Small intestine (tissue), 7 donors: ENCODE results near the gene CPZ. TPM values are rescaled to one million over a fixed set of nuclear protein-coding genes. Genes with fewer than 3 reads are reported as not detected.

ENCODE experiments used
- DNase-seq, 2 donors: peaks; one replicate each; pipeline versions ENCODE4 v3.0.0 to v3.0.0-alpha.2; 2013
- FAIRE-seq: peaks from 2 replicates; lab custom pipeline; 2012; peaks lifted over from hg19 to GRCh38; lab: Jason Lieb, UNC
- H3K27ac ChIP-seq, 3 donors: one replicate each; pipeline ENCODE4 v1.5.1; 2013; ENCODE audit warnings: low read length in 2 of 3, mild to moderate bottlenecking in 2 of 3, control low read depth in 1 of 3, inconsistent platforms in 1 of 3, low read depth in 1 of 3, moderate library complexity in 1 of 3
- H3K27me3 ChIP-seq, 3 donors: one replicate each; pipeline ENCODE4 v1.6.1; 2013; ENCODE audit warnings: low read length in 3 of 3, inconsistent platforms in 1 of 3; ENCODE audit not compliant: control insufficient read depth in 3 of 3, insufficient read depth in 3 of 3
- H3K36me3 ChIP-seq, 3 donors: one replicate each; pipeline ENCODE4 v1.6.1; 2013; ENCODE audit warnings: low read length in 3 of 3, inconsistent platforms in 1 of 3, low read depth in 1 of 3, mild to moderate bottlenecking in 1 of 3, moderate library complexity in 1 of 3; ENCODE audit not compliant: control insufficient read depth in 3 of 3, insufficient read depth in 2 of 3
- H3K4me1 ChIP-seq, 3 donors: one replicate each; pipeline ENCODE4 v1.6.1; 2013; ENCODE audit warnings: low read length in 2 of 3, inconsistent platforms in 1 of 3, low read depth in 1 of 3, mild to moderate bottlenecking in 1 of 3, moderate library complexity in 1 of 3; ENCODE audit not compliant: control insufficient read depth in 3 of 3, insufficient read depth in 2 of 3
- H3K4me3 ChIP-seq, 3 donors: one replicate each; pipeline ENCODE4 v1.5.1; 2013; ENCODE audit warnings: low read length in 3 of 3, control low read depth in 1 of 3, inconsistent platforms in 1 of 3, low read depth in 1 of 3, mild to moderate bottlenecking in 1 of 3, moderate library complexity in 1 of 3
- H3K9me3 ChIP-seq, 2 donors: one replicate each; pipeline ENCODE4 v1.6.1; 2013; ENCODE audit warnings: low read depth in 1 of 2, low read length in 1 of 2; ENCODE audit not compliant: control insufficient read depth in 2 of 2, insufficient read depth in 1 of 2
- WGBS, 3 donors: extraction: QIAGEN DNeasy Blood & Tissue Kit; methylation state at CpG; one replicate each; pipeline ENCODE4 v1.1.7; 2013; 5-methylcytosine and 5-hydroxymethylcytosine counted together
- polyA plus RNA-seq, 4 donors: library from polyadenylated mRNA; stranded (reverse) in 3 of 4; unstranded in 1 of 4; fragments of 200-250 nt in 3 of 4; fragments of 120-200 nt in 1 of 4; gene quantifications; one replicate each; pipeline versions ENCODE4 v1.2.1 to v1.2.3, GENCODE V29; 2013
- donor health status: healthy with polysubstance abuse.
- donor health status: control.
- donor health status: control.
- donor health status: Bipolar disorder and iron deficiency.
- donor health status: healthy.

CPZ gene
- polyA plus RNA-seq, 4 donors, result 0.27 to 3.8 (median 1.7) TPM; not detected in 1

DNA sequence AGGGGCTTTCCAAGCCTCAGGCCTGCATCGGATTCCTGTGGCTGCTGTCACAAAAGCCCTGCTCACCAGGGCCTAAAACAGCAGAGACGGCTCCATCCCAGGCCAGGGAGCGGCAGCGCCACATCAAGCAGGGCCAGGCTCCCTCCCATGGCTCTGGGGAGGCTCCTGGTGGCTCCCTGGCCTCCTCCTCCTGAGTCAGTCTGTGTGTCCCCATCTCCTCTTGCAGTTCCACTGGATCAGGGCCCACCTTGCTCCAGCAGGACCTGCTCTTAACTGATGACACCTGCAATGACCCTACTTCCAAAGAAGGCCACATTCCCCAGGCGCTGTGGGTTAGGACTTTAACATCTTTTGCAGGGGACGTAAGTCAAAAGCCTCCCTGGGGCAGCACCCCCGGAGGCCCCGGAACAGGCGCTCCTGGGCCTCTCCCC is 51.9 kb downstream of the CPZ start:
- Histone ChIP-seq H3K36me3 (no peaks in the 10 kb centered on the region), H3K4me1 (no peaks in the 10 kb centered on the region), H3K9me3 (no peaks in the 10 kb centered on the region), H3K4me3 (no peak overlapping the region), H3K27ac (no peak overlapping the region), H3K27me3 (peaks cover 0 to 5% (median 0%) of the 10 kb centered on the region in 3 donors)
- no peak for DNase-seq
- 75 to 82% (median 80%) methylated on average over 8 to 9 of the region's 9 CpGs for WGBS, 3 donors
- no peak for FAIRE-seq

DNA sequence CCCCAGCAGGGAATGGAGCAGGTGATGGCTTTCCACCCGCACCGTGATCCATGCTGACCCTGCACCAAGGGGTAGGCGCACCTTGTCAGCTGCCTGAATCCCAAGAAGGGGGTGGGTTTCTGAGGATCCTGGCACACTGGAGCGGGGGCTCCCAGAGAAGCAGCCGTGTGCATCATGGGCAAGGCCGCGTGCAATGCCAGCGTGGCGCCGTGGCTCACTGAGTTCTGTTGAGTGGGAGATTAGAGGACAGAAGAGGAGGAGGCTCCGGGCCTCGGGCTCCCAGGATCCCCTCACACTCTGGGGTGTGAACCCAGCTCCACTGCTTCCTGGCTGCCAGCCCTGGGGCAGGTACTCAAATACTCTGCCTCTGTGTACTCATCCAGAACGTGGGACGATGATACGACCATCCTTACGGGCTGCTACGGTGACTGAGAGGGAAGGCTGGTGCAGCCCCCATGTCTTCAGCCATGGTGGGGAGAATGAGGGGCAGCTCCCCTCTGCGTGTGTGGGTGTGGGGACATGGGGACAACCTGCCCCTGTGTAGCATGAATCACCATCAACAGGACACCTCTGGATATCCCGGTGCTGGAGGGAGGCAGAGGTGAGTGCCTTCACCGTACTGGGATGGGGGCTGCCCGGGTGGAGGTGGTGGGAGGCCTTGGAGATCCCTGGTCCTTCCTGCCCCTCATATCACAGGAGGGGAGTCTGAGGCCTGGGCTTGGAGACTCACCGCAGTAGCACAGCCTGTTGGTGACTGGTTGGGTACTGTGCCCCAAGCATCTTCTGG is 52.6 kb downstream of the CPZ start:
- FAIRE-seq, result no peak
- Histone ChIP-seq H3K9me3 (no peaks in the 10 kb centered on the region), H3K27me3 (peaks cover 0 to 8% (median 0%) of the 10 kb centered on the region in 3 donors), H3K4me1 (no peaks in the 10 kb centered on the region), H3K4me3 (no peak overlapping the region), H3K27ac (no peak overlapping the region), H3K36me3 (no peaks in the 10 kb centered on the region)
- DNase-seq, result no peak
- 87 to 88% (median 88%) methylated on average over 22 of the region's 22 CpGs for WGBS, 3 donors

DNA sequence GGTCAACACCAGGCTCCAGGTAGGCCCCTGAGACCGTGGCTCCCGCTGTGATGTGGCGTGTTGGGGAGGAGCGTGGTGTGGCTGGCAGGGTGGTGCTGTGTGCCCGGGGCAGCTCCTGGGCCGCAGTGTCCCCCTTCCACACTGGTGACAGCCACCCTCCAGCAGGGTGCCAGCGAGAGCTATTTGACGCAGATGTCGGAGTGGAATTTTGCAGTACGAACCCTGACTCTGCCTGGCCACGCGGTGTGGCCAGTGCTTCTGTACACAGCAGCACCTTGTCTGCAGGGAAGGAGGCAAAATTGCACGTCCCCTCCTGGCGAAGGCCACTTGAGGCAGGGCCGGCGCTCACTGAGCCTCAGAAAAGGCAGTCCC is 53.2 kb downstream of the CPZ start:
- Histone ChIP-seq H3K9me3 (no peaks in the 10 kb centered on the region), H3K27ac (no peak overlapping the region), H3K36me3 (no peaks in the 10 kb centered on the region), H3K4me1 (no peaks in the 10 kb centered on the region), H3K4me3 (no peak overlapping the region), H3K27me3 (peaks cover 0 to 11% (median 0%) of the 10 kb centered on the region in 3 donors)
- DNase-seq (no peak), FAIRE-seq (no peak)
- WGBS, 3 donors, result 81 to 88% (median 82%) methylated on average over 15 to 16 of the region's 16 CpGs

DNA sequence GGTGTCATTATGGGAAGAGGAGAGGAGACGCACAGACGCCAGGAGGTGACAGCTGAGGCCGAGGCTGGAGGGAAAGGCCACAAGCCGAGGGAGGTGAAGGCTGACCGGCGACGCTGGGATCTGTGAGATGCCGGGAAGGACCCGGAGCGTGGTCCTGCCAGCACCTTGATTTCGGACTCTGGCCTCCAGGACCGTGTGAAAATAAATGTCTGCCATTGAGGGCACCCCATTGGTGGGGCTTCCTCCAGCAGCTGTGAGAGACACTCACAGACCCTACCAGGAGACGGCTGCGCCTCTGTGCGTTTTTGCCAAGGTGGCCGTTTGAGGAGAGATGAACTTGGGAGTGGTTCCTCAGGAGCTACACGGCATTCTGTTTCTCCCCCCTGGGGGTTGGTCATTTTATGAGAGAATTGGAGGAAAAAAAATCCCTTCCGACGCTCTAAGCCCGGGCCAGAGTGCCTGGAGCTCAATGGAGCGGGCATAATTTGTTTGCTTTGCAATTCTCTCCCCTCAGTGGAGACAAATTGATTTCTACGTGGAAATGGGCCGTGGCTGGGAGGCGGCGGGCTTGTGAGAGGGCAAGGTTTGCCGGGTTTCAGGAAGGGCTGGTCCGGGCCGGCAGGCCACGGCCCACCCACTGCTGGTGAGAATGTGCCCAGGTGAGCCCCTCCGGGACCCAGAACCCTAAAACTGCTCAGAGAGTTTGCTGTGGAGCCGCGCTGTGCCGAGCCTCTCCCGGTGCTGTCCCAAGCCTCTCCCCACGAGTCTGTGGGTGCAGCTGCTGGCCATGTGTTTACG is 53.9 kb downstream of the CPZ start:
- Histone ChIP-seq H3K27me3 (peaks cover 0 to 11% (median 0%) of the 10 kb centered on the region in 3 donors), H3K9me3 (no peaks in the 10 kb centered on the region), H3K36me3 (no peaks in the 10 kb centered on the region), H3K4me3 (no peak overlapping the region), H3K27ac (no peak overlapping the region), H3K4me1 (no peaks in the 10 kb centered on the region)
- no peak for DNase-seq
- FAIRE-seq, result no peak
- 62 to 76% (median 62%) methylated on average over 36 of the region's 36 CpGs for WGBS, 3 donors

DNA sequence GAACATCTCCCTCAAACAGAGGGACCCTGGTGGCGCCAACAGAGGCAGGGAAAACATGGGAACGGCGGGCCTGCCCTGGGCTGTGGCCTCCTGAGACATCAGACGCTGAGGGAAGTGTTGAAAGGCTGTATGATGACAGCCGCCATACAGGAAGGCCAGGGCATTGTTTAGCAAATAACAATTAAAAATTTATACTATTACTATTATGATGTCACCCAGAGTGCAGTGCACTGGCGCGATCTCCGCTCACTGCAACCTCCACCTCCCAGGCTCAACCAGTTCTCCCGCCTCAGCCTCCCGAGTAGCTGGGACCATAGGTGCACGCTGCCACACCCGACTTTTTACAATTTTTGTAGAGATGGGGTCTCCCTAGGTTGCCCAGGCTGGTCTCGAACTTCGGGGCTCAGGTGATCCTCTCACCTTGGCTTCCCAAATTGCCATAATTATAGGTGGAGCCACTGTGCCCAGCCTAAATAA is 54.6 kb downstream of the CPZ start:
- Histone ChIP-seq H3K9me3 (no peaks in the 10 kb centered on the region), H3K4me3 (no peak overlapping the region), H3K27ac (no peak overlapping the region), H3K4me1 (no peaks in the 10 kb centered on the region), H3K36me3 (no peaks in the 10 kb centered on the region), H3K27me3 (peaks cover 0 to 12% (median 0%) of the 10 kb centered on the region in 3 donors)
- WGBS, 3 donors, result 73 to 82% (median 74%) methylated on average over 14 of the region's 14 CpGs
- DNase-seq, result no peak
- FAIRE-seq, result no peak

DNA sequence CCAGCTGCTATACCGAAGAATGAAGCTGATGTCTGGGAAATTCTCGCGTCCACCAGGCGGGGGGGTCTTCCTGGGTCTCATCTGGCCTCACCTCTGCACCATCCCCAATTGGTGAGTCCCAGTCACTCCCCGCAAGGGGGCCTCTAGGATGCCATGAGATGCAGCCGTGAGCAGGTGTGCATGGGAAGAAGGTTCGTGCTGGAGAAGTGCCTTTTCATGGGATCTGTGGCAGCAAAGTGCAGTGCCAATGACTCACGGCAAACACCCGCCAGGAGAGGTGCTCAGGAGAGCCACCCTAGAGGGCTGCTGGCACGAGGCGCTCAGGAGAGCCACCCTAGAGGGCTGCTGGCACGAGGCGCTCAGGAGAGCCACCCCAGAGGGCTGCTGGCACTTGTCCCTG is 55.1 kb downstream of the CPZ start:
- peaks cover 0 to 14% (median 0%) of the 10 kb centered on the region in 3 donors for H3K27me3 ChIP-seq
- DNase-seq (no peak), FAIRE-seq (no peak)
- no peak overlapping the region for H3K27ac ChIP-seq
- H3K4me1 ChIP-seq, result no peaks in the 10 kb centered on the region
- H3K4me3 ChIP-seq, result no peak overlapping the region
- WGBS, 3 donors, result 51 to 76% (median 72%) methylated on average over 13 of the region's 13 CpGs
- no peaks in the 10 kb centered on the region for H3K9me3 ChIP-seq
- H3K36me3 ChIP-seq, result no peaks in the 10 kb centered on the region

DNA sequence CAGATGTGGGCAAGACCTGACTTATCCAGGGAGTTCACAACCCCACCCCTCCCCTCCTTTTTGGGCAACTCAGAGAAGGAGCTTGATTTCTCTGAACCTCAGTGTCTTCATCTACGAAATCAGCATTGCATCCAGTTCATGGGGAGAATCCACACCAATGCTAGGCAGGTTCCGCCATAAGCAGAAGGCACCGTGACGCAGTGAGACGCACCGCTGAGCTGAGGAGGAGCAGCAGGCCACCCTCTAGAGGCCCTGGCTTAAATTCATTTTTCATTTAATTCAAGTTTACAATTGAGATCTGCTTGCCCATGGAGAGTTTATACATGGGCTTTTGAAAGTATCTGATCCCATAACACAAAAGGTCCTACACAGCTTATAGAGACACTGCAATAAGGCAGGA is 55.7 kb downstream of the CPZ start:
- H3K27me3 ChIP-seq, result peaks cover 0 to 14% (median 0%) of the 10 kb centered on the region in 3 donors
- 82 to 87% (median 84%) methylated on average over 6 of the region's 6 CpGs for WGBS, 3 donors
- no peak for FAIRE-seq

DNA sequence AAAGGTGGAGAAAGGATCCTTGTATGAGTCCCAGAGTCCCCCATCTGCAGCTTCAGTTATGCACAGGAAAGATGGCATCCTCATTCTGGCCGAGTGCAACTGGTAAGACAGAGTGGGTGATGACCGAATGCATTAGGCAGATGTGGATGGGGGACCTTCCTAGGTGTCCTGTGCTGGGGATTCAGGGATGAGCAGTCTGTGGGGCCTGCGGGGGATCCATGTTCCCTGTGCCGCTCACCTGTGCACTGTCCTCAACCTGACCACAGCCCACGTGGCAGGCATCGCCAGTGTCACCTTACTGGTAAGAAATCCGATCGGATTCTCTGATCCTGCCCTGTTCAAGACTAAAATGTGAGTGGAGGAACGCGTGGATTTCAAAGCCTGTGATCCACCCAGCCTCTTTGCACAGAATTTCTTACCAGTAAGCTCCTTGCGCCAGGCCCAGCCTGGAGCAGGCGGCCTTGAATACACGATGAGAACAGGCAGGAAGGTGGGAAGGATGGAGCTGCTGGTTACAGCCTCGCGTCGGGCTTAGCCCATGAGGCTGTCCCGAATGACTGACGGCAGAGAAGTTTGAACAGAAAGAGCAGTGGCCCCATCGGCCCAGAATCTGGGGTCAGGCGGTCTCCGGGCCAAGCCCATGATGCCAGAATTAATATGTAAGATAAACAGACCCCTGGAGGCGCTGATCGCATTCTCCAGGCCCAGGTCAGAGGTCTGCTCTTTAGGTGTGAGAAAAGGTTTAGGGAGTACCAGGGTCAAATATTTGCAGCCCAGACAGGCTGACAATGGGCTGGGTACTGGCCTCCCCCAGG is 56.5 kb downstream of the CPZ start:
- FAIRE-seq (no peak), DNase-seq (no peak)
- WGBS, 3 donors, result 59 to 67% (median 62%) methylated on average over 23 of the region's 23 CpGs
- Histone ChIP-seq H3K36me3 (no peaks in the 10 kb centered on the region), H3K27ac (no peak overlapping the region), H3K4me3 (no peak overlapping the region), H3K9me3 (no peaks in the 10 kb centered on the region), H3K27me3 (peaks cover 0 to 14% (median 0%) of the 10 kb centered on the region in 3 donors), H3K4me1 (no peaks in the 10 kb centered on the region)

More for the DNA sequence above, 55.7 kb downstream of the CPZ start:
- Histone ChIP-seq H3K9me3 (no peaks in the 10 kb centered on the region), H3K4me1 (no peaks in the 10 kb centered on the region), H3K27ac (no peak overlapping the region), H3K4me3 (no peak overlapping the region), H3K36me3 (no peaks in the 10 kb centered on the region)
- DNase-seq, result no peak
